ENCODE results near the gene SPDEF. TPM values are rescaled to one million over a fixed set of nuclear protein-coding genes. Genes with fewer than 3 reads are reported as not detected.

SPDEF gene
- total RNA-seq, 2 experiments from 2014 or later: 0.34 to 0.54 TPM

GRCh38 chr6:34544052-34544604 lies 12.0 kb downstream of the SPDEF start:
- H3K79me2 ChIP-seq (ENCODE audit: insufficient read depth, low read depth, low read length): no peaks in the 10 kb centered on the region
- H2AFZ ChIP-seq (ENCODE audit: low read length): no peak overlapping the region
- TF ChIP-seq, protein P1, sequence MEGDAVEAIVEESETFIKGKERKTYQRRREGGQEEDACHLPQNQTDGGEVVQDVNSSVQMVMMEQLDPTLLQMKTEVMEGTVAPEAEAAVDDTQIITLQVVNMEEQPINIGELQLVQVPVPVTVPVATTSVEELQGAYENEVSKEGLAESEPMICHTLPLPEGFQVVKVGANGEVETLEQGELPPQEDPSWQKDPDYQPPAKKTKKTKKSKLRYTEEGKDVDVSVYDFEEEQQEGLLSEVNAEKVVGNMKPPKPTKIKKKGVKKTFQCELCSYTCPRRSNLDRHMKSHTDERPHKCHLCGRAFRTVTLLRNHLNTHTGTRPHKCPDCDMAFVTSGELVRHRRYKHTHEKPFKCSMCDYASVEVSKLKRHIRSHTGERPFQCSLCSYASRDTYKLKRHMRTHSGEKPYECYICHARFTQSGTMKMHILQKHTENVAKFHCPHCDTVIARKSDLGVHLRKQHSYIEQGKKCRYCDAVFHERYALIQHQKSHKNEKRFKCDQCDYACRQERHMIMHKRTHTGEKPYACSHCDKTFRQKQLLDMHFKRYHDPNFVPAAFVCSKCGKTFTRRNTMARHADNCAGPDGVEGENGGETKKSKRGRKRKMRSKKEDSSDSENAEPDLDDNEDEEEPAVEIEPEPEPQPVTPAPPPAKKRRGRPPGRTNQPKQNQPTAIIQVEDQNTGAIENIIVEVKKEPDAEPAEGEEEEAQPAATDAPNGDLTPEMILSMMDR (conservative IDR thresholded peaks at IDR 0.05; ENCODE audit: low read length): no peak
- no peak for TF ChIP-seq EZH2phosphoT487 (IDR thresholded peaks at IDR 0.05; ENCODE audit: borderline replicate concordance, low read depth, low read length)
- H3K4me3 ChIP-seq (ENCODE audit: low read depth, low read length, poor library complexity, severe bottlenecking): no peak overlapping the region
- no peaks in the 10 kb centered on the region for H3K9me3 ChIP-seq (ENCODE audit: low read length)
- H3K4me1 ChIP-seq (ENCODE audit: insufficient read depth, low read length, poor library complexity, severe bottlenecking): no peaks in the 10 kb centered on the region
- H4K20me1 ChIP-seq (ENCODE audit: insufficient read depth, low read length): no peaks in the 10 kb centered on the region
- H3K36me3 ChIP-seq (ENCODE audit: insufficient read depth, low read length): no peaks in the 10 kb centered on the region
- no peak overlapping the region for H3K27ac ChIP-seq (ENCODE audit: low read depth, low read length, poor library complexity, severe bottlenecking)
- ChIA-PET CTCF (ENCODE audit: unreplicated experiment) (no interaction called here), POLR2A (no interaction called here)
- intact Hi-C loops (cut with micrococcal nuclease; ENCODE audit: unreplicated experiment): no loop called here
- H3K4me2 ChIP-seq (ENCODE audit: low read length): no peak overlapping the region
- BruUV-seq (replicated peaks): no TSS peak
- DNase-seq (ENCODE audit: low spot score): no peak
- no peaks in the 10 kb centered on the region for H3K9me2 ChIP-seq (ENCODE audit: insufficient read depth, low read length)

DNA sequence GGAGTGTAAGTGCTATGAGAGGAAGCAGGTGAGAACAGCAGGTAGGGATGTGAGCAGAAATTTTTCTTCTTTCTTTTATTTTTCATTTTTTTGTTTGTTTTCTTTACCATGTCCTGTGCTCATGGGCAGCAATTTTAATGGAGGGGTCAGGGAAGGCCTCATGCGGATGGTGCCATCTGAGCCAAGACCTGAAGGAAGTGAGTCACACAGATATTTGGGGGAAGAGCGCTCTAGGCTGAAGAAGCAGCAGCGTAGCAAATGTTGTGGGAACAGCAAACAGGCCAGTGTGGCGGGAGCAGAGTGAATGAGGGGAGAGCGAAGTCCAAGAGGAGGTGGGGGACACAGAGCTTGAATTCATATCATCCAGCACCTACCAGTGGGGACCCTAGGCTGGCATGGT lies 12.7 kb downstream of the SPDEF start:
- CTCF ChIA-PET (ENCODE audit: unreplicated experiment): no interaction called here
- intact Hi-C loops (cut with micrococcal nuclease; ENCODE audit: unreplicated experiment): no loop called here
- H4K20me1 ChIP-seq (ENCODE audit: insufficient read depth, low read length): no peaks in the 10 kb centered on the region
- no peak for DNase-seq (ENCODE audit: low spot score)
- H3K4me2 ChIP-seq (ENCODE audit: low read length): no peak overlapping the region
- no peak overlapping the region for H3K4me3 ChIP-seq (ENCODE audit: low read depth, low read length, poor library complexity, severe bottlenecking)
- H2AFZ ChIP-seq (ENCODE audit: low read length): no peak overlapping the region
- BruUV-seq (replicated peaks): no TSS peak
- no peaks in the 10 kb centered on the region for H3K79me2 ChIP-seq (ENCODE audit: insufficient read depth, low read depth, low read length)
- TF ChIP-seq EZH2phosphoT487 (IDR thresholded peaks at IDR 0.05; ENCODE audit: borderline replicate concordance, low read depth, low read length): no peak
- TF ChIP-seq, protein P1 (conservative IDR thresholded peaks at IDR 0.05; ENCODE audit: low read length): no peak
- H3K9me2 ChIP-seq (ENCODE audit: insufficient read depth, low read length): no peaks in the 10 kb centered on the region
- no peaks in the 10 kb centered on the region for H3K36me3 ChIP-seq (ENCODE audit: insufficient read depth, low read length)
- H3K27ac ChIP-seq (ENCODE audit: low read depth, low read length, poor library complexity, severe bottlenecking): no peak overlapping the region
- POLR2A ChIA-PET: no interaction called here
- H3K4me1 ChIP-seq (ENCODE audit: insufficient read depth, low read length, poor library complexity, severe bottlenecking): no peaks in the 10 kb centered on the region
- H3K9me3 ChIP-seq (ENCODE audit: low read length): no peaks in the 10 kb centered on the region

DNA sequence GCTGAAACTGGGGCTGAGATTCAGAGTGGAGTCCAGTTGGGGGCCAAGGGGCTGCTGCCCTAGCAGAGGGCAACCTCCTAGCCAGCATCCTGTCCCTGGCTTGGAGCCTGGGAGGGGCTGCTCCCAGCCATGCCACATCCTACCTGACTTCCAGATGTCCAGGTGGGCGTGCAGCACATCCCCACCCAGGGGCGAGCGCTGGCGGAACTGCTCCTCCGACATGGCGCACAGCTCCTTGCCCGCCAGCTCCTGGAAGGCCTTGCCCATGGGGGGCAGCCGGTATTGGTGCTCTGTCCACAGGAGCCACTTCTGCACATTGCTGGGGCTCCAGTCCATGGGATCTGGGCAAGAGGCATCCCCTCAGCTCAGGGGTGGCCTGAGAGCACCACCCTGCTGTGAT lies 15.3 kb downstream of the SPDEF start:
- no peak overlapping the region for H3K27ac ChIP-seq (ENCODE audit: low read depth, low read length, poor library complexity, severe bottlenecking)
- BruUV-seq (replicated peaks): no TSS peak
- ChIA-PET CTCF (ENCODE audit: unreplicated experiment) (no interaction called here), POLR2A (interaction anchor here (0.7 kb wide), 1 partner anchor 17 kb away, joined by 4 read pairs; no protein-coding TSS in a partner anchor)
- no peak overlapping the region for H3K4me3 ChIP-seq (ENCODE audit: low read depth, low read length, poor library complexity, severe bottlenecking)
- H3K9me3 ChIP-seq (ENCODE audit: low read length): no peaks in the 10 kb centered on the region
- DNase-seq (ENCODE audit: low spot score): no peak
- no peaks in the 10 kb centered on the region for H3K4me1 ChIP-seq (ENCODE audit: insufficient read depth, low read length, poor library complexity, severe bottlenecking)
- H3K79me2 ChIP-seq (ENCODE audit: insufficient read depth, low read depth, low read length): no peaks in the 10 kb centered on the region
- TF ChIP-seq, protein P1 (conservative IDR thresholded peaks at IDR 0.05; ENCODE audit: low read length): no peak
- no peaks in the 10 kb centered on the region for H4K20me1 ChIP-seq (ENCODE audit: insufficient read depth, low read length)
- no peaks in the 10 kb centered on the region for H3K36me3 ChIP-seq (ENCODE audit: insufficient read depth, low read length)
- H2AFZ ChIP-seq (ENCODE audit: low read length): no peak overlapping the region
- no peaks in the 10 kb centered on the region for H3K9me2 ChIP-seq (ENCODE audit: insufficient read depth, low read length)
- intact Hi-C loops (cut with micrococcal nuclease; ENCODE audit: unreplicated experiment): no loop called here
- H3K4me2 ChIP-seq (ENCODE audit: low read length): no peak overlapping the region
